Measurements from ENCODE around the gene DGCR2.
"Not testable (repeated sequence)": the region's sequence is repeated elsewhere in the genome, so short reads cannot be mapped to it uniquely, and the experiment has no call there.

DGCR2 gene

GRCh38 chr22:19105867-19106802 is 16.1 kb downstream of the DGCR2 start:
- DNase-seq = no peak

GRCh38 chr22:19105456-19105855 is 16.8 kb downstream of the DGCR2 start:
- no peak for DNase-seq

GRCh38 chr22:19103880-19104821 is 18.1 kb downstream of the DGCR2 start:
- no peak for DNase-seq

GRCh38 chr22:19098157-19098556 is 24.1 kb downstream of the DGCR2 start:
- DNase-seq = no peak

GRCh38 chr22:19097518-19097917 is 24.7 kb downstream of the DGCR2 start:
- no peak for DNase-seq

- no peak for DNase-seq
Observed at GRCh38 chr22:19096555-19096954, 25.7 kb downstream of the DGCR2 start.

- no peak for DNase-seq
Observed at GRCh38 chr22:19094393-19094997, 27.7 kb downstream of the DGCR2 start.

GRCh38 chr22:19092725-19093124 is 29.5 kb downstream of the DGCR2 start:
- DNase-seq = no peak

GRCh38 chr22:19090586-19091127 is 31.6 kb downstream of the DGCR2 start:
- DNase-seq = no peak

- DNase-seq = no peak
Observed at GRCh38 chr22:19090183-19090582, 32.0 kb downstream of the DGCR2 start.

GRCh38 chr22:19088866-19089595 is 33.2 kb downstream of the DGCR2 start:
- no peak for DNase-seq

GRCh38 chr22:19086896-19087295 is 35.3 kb downstream of the DGCR2 start:
- DNase-seq = no peak

- DNase-seq = no peak
Observed at GRCh38 chr22:19086417-19086816, 35.8 kb downstream of the DGCR2 start.

GRCh38 chr22:19085233-19085718 is 36.9 kb downstream of the DGCR2 start:
- no peak for DNase-seq

GRCh38 chr22:19084586-19084985 is 37.6 kb downstream of the DGCR2 start:
- not testable (repeated sequence) for DNase-seq

GRCh38 chr22:19084126-19084525 is 38.1 kb downstream of the DGCR2 start:
- not testable (repeated sequence) for DNase-seq

GRCh38 chr22:19082793-19083192 is 39.4 kb downstream of the DGCR2 start:
- DNase-seq = no peak

- no peak for DNase-seq
Observed at GRCh38 chr22:19082101-19082500, 40.1 kb downstream of the DGCR2 start.

GRCh38 chr22:19081351-19081750 is 40.9 kb downstream of the DGCR2 start:
- no peak for DNase-seq

- DNase-seq = no peak
Observed at GRCh38 chr22:19080853-19081252, 41.4 kb downstream of the DGCR2 start.

GRCh38 chr22:19079691-19080090 is 42.5 kb downstream of the DGCR2 start:
- no peak for DNase-seq

- DNase-seq = no peak
Observed at GRCh38 chr22:19075404-19075803, 46.8 kb downstream of the DGCR2 start.

Data from KG1 (cell line).